Neural cell (in vitro differentiated cells): Measurements from ENCODE around the gene FSHR. TPM values are rescaled to one million over a fixed set of nuclear protein-coding genes. Genes with fewer than 3 reads are reported as not detected.

ENCODE experiments used
- H2AFZ ChIP-seq: fragments of 200-600, 300-800 bp; sonication (generic), shearing (Covaris generic); 2 replicates; pipeline ENCODE4 v1.6.0; 2014; ENCODE audit warnings: low read depth, mild to moderate bottlenecking, antibody characterized with exemption, low read length, moderate library complexity
- H3F3A ChIP-seq: fragments of 200-600 bp; shearing (Covaris generic); 2 replicates; pipeline ENCODE4 v1.6.1; 2016; ENCODE audit warnings: mild to moderate bottlenecking, moderate library complexity, mixed read lengths, antibody characterized with exemption, low read length; ENCODE audit not compliant: insufficient read depth, poor library complexity, severe bottlenecking
- H3K27ac ChIP-seq: fragments of 200-600, 300-800 bp; sonication (generic), shearing (Covaris generic); 2 replicates; pipeline ENCODE4 v1.5.1; 2014; ENCODE audit warnings: mild to moderate bottlenecking, low read length, moderate library complexity
- H3K27me3 ChIP-seq: fragments of 300-800, 200-600 bp; sonication (generic), shearing (Covaris generic); 2 replicates; pipeline ENCODE4 v1.6.0; 2014; ENCODE audit warnings: mild to moderate bottlenecking, low read depth, low read length, moderate library complexity; ENCODE audit not compliant: insufficient read depth
- H3K36me3 ChIP-seq: fragments of 300-800, 200-600 bp; sonication (generic), shearing (Covaris generic); 2 replicates; pipeline ENCODE4 v1.5.1; 2014; ENCODE audit warnings: mild to moderate bottlenecking, antibody characterized with exemption, low read length, moderate library complexity; ENCODE audit not compliant: insufficient read depth
- H3K4me2 ChIP-seq: fragments of 300-800, 200-600 bp; sonication (generic), shearing (Covaris generic); 2 replicates; pipeline ENCODE4 v1.6.0; 2014; ENCODE audit warnings: mild to moderate bottlenecking, low read length
- H3K4me3 ChIP-seq: fragments of 300-800, 200-600 bp; sonication (generic), shearing (Covaris generic); 2 replicates; pipeline ENCODE4 v1.5.1; 2014; ENCODE audit warnings: mild to moderate bottlenecking, low read length, moderate library complexity
- H3K79me2 ChIP-seq: fragments of 200-600 bp; shearing (Covaris generic); replicated peaks from 2 replicates; pipeline ENCODE4 v1.6.0; 2014; ENCODE audit warnings: mild to moderate bottlenecking, low read length, moderate library complexity; ENCODE audit not compliant: insufficient read depth
- H3K9ac ChIP-seq: fragments of 300-800, 200-600 bp; sonication (generic), shearing (Covaris generic); 2 replicates; pipeline ENCODE4 v1.6.1; 2016; ENCODE audit warnings: mild to moderate bottlenecking, low read length, mixed read lengths
- H3K9me2 ChIP-seq: fragments of 200-600 bp; shearing (Covaris generic); 2 replicates; pipeline ENCODE4 v1.6.1; 2016; ENCODE audit warnings: mild to moderate bottlenecking, low read length, mixed read lengths; ENCODE audit not compliant: insufficient read depth
- H3K9me3 ChIP-seq: fragments of 200-600, 300-800 bp; sonication (generic), shearing (Covaris generic); 2 replicates; pipeline ENCODE4 v1.6.1; 2016; ENCODE audit warnings: mild to moderate bottlenecking, mixed run types, low read length, moderate library complexity, mixed read lengths
- H4K20me1 ChIP-seq: fragments of 200-600 bp; shearing (Covaris generic); 2 replicates; pipeline ENCODE4 v1.6.1; 2016; ENCODE audit warnings: mild to moderate bottlenecking, mixed run types; ENCODE audit not compliant: insufficient read depth
- CTCF ChIP-seq: fragments of 450-650 bp; IDR thresholded peaks from 2 replicates; pipeline ENCODE4 v1.5.1; 2014; ENCODE audit warnings: antibody characterized with exemption, mild to moderate bottlenecking, moderate library complexity; ENCODE audit not compliant: poor library complexity, severe bottlenecking
- EP300 ChIP-seq: fragments of 450-650 bp; conservative IDR thresholded peaks from 2 replicates; pipeline ENCODE4 v1.6.1; 2014; ENCODE audit warnings: antibody characterized with exemption, mild to moderate bottlenecking, moderate library complexity; ENCODE audit not compliant: poor library complexity, severe bottlenecking
- EZH2 ChIP-seq: fragments of 200-600, 300-800 bp; shearing (Covaris generic), sonication (generic); IDR thresholded peaks from 2 replicates; pipeline ENCODE4 v1.6.1; 2014; ENCODE audit warnings: antibody characterized with exemption, low read length, borderline replicate concordance, mild to moderate bottlenecking; ENCODE audit not compliant: insufficient read depth, poor library complexity, severe bottlenecking
- MXI1 ChIP-seq: fragments of 450-650 bp; conservative IDR thresholded peaks from 2 replicates; pipeline ENCODE4 v1.6.1; 2014; ENCODE audit warnings: antibody characterized with exemption, mild to moderate bottlenecking; ENCODE audit not compliant: poor library complexity, severe bottlenecking
- POLR2AphosphoS5 ChIP-seq: IDR thresholded peaks from 2 replicates; pipeline ENCODE4 v1.6.1; 2012
- RAD21 ChIP-seq: fragments of 450-650 bp; conservative IDR thresholded peaks from 2 replicates; pipeline ENCODE4 v1.6.1; 2014; ENCODE audit warnings: antibody characterized with exemption, mild to moderate bottlenecking, moderate library complexity
- REST ChIP-seq: IDR thresholded peaks from 2 replicates; pipeline ENCODE4 v1.6.1; 2012; ENCODE audit warnings: borderline replicate concordance
- SMC3 ChIP-seq: fragments of 450-650 bp; conservative IDR thresholded peaks from 2 replicates; pipeline ENCODE4 v1.6.1; 2014; ENCODE audit warnings: antibody characterized with exemption, mild to moderate bottlenecking, moderate library complexity; ENCODE audit not compliant: poor library complexity
- TAF1 ChIP-seq: IDR thresholded peaks from 2 replicates; pipeline ENCODE4 v1.6.1; 2012; ENCODE audit warnings: low read depth
- polyA plus RNA-seq: library from polyadenylated mRNA; depleted of rRNA; stranded (reverse); fragments of >200 nt; gene quantifications from 2 replicates; pipeline ENCODE4 v1.2.3, GENCODE V29; 2014

Gene FSHR
- polyA plus RNA-seq, 1 donor from 2014 or later, result not detected

- peak overlapping the region; percentile 66 for H3K27ac ChIP-seq
These were observed 120.7 kb downstream of the FSHR start for GRCh38 chr2:49033394-49034185.

GRCh38 chr2:49032936-49033335, 121.4 kb downstream of the FSHR start:
- peak overlapping the region; percentile 42 for H3K9ac ChIP-seq
- peak overlapping the region; percentile 5 for H3K4me3 ChIP-seq
- H3K27ac ChIP-seq, result peak overlapping the region; percentile 66
- peaks cover 4% of the 10 kb centered on the region for H3F3A ChIP-seq
- no peak overlapping the region for H2AFZ ChIP-seq
- no peaks in the 10 kb centered on the region for H3K9me3 ChIP-seq
- no peaks in the 10 kb centered on the region for H3K36me3 ChIP-seq
- no peaks in the 10 kb centered on the region for H4K20me1 ChIP-seq
- H3K79me2 ChIP-seq, result no peaks in the 10 kb centered on the region
- peak; percentile 46 for TF ChIP-seq EP300
- no peak for TF ChIP-seq POLR2AphosphoS5
- no peaks in the 10 kb centered on the region for H3K9me2 ChIP-seq
- no peaks in the 10 kb centered on the region for H3K27me3 ChIP-seq
- H3K4me2 ChIP-seq, result peak overlapping the region; percentile 21

More at GRCh38 chr2:49033394-49034185, 120.7 kb downstream of the FSHR start:
- Histone ChIP-seq H4K20me1 (no peaks in the 10 kb centered on the region), H3K9ac (peak overlapping the region; percentile 42), H3K9me3 (no peaks in the 10 kb centered on the region), H3K36me3 (no peaks in the 10 kb centered on the region), H2AFZ (peak overlapping the region; percentile 1), H3K4me2 (no peak overlapping the region), H3K9me2 (no peaks in the 10 kb centered on the region), H3K27me3 (no peaks in the 10 kb centered on the region), H3F3A (peaks cover 4% of the 10 kb centered on the region), H3K4me3 (peak overlapping the region; percentile 5), H3K79me2 (no peaks in the 10 kb centered on the region)
- no peak for TF ChIP-seq SMC3
- TF ChIP-seq REST, result no peak

- peaks cover 4% of the 10 kb centered on the region for H3F3A ChIP-seq
- no peak for TF ChIP-seq RAD21
- no peak for TF ChIP-seq SMC3
- TF ChIP-seq CTCF, result no peak
- TF ChIP-seq EP300, result no peak
- no peak for TF ChIP-seq REST
- no peak for TF ChIP-seq POLR2AphosphoS5
- no peak for TF ChIP-seq MXI1
- no peak for TF ChIP-seq EZH2
- no peak for TF ChIP-seq TAF1
- no peaks in the 10 kb centered on the region for H3K9me2 ChIP-seq
- no peaks in the 10 kb centered on the region for H3K27me3 ChIP-seq
- peak overlapping the region; percentile 66 for H3K27ac ChIP-seq
- no peak overlapping the region for H2AFZ ChIP-seq
- no peaks in the 10 kb centered on the region for H3K79me2 ChIP-seq
- no peaks in the 10 kb centered on the region for H3K36me3 ChIP-seq
- no peaks in the 10 kb centered on the region for H4K20me1 ChIP-seq
- H3K4me3 ChIP-seq, result no peak overlapping the region
- no peak overlapping the region for H3K9ac ChIP-seq
- no peak overlapping the region for H3K4me2 ChIP-seq
- no peaks in the 10 kb centered on the region for H3K9me3 ChIP-seq
These were observed 122.2 kb downstream of the FSHR start for GRCh38 chr2:49032126-49032525.
